AG04450 (cell line): ENCODE data around the gene RWDD1. TPM values are rescaled to one million over a fixed set of nuclear protein-coding genes. Genes with fewer than 3 reads are reported as not detected.
A peak's percentile ranks its signal among the peaks of the same experiment; 100 is the strongest.

Experiments
- CTCF ChIA-PET: fragments of 300-600, 350-600 bp; formaldehyde crosslinking; extraction: SDS; loops from one replicate; lab custom pipeline; 2022; ENCODE audit warnings: antibody characterized with exemption, inconsistent platforms; lab: Charles Lee
- POLR2A ChIA-PET: fragments of 350-600 bp; formaldehyde crosslinking; extraction: SDS; loops from one replicate; lab custom pipeline; 2021; ENCODE audit warnings: antibody characterized with exemption, inconsistent platforms; lab: Yijun Ruan, JAX
- DNase-seq: peaks from one replicate; pipeline ENCODE4 v3.0.0-alpha.2; 2011; ENCODE audit warnings: low read depth, low spot score
- H3K27ac ChIP-seq: one replicate; pipeline ENCODE4 v1.5.1; 2012; ENCODE audit warnings: low read depth, low read length, control low read depth
- H3K27me3 ChIP-seq: one replicate; pipeline ENCODE4 v1.6.0; 2012; ENCODE audit warnings: low read length; ENCODE audit not compliant: control insufficient read depth, insufficient read depth
- H3K4me3 ChIP-seq: 2 replicates; pipeline ENCODE4 v1.5.1; 2011; ENCODE audit warnings: mild to moderate bottlenecking, low read depth, low read length, control low read depth
- H3K9me3 ChIP-seq: 2 replicates; pipeline ENCODE4 v1.5.1; 2012; ENCODE audit warnings: low read length; ENCODE audit not compliant: control insufficient read depth, insufficient read depth
- polyA minus RNA-seq: library from RNA; depleted of rRNA, polyadenylated mRNA; stranded (reverse); fragments of >200 nt; gene quantifications from 2 replicates; pipeline ENCODE4 v1.2.3, GENCODE V29; 2011; rRNA and poly(A)+ RNA removed
- polyA plus RNA-seq: library from polyadenylated mRNA; depleted of rRNA; stranded (reverse); fragments of >200 nt; gene quantifications from 2 replicates; pipeline ENCODE4 v1.2.3, GENCODE V29; 2011; rRNA removed
- TF ChIP-seq, protein P1 (sequence below): IDR thresholded peaks from 2 replicates; pipeline ENCODE4 v1.5.1; 2011; ENCODE audit warnings: low read depth, low read length, control low read depth, inconsistent platforms

RWDD1 gene, protein sequence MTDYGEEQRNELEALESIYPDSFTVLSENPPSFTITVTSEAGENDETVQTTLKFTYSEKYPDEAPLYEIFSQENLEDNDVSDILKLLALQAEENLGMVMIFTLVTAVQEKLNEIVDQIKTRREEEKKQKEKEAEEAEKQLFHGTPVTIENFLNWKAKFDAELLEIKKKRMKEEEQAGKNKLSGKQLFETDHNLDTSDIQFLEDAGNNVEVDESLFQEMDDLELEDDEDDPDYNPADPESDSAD
- 43.0 and 56.9 TPM in 2 replicates for polyA plus RNA-seq
- 10.0 and 12.9 TPM in 2 replicates for polyA minus RNA-seq

- TF ChIP-seq, protein P1, sequence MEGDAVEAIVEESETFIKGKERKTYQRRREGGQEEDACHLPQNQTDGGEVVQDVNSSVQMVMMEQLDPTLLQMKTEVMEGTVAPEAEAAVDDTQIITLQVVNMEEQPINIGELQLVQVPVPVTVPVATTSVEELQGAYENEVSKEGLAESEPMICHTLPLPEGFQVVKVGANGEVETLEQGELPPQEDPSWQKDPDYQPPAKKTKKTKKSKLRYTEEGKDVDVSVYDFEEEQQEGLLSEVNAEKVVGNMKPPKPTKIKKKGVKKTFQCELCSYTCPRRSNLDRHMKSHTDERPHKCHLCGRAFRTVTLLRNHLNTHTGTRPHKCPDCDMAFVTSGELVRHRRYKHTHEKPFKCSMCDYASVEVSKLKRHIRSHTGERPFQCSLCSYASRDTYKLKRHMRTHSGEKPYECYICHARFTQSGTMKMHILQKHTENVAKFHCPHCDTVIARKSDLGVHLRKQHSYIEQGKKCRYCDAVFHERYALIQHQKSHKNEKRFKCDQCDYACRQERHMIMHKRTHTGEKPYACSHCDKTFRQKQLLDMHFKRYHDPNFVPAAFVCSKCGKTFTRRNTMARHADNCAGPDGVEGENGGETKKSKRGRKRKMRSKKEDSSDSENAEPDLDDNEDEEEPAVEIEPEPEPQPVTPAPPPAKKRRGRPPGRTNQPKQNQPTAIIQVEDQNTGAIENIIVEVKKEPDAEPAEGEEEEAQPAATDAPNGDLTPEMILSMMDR, result 0 out of 2 replicates have a peak, but pooled peaks have one; percentile 3
- H3K27me3 ChIP-seq, result no peaks in the 10 kb centered on the region
- H3K27ac ChIP-seq, result peak within 1 kb of the TSS; percentile 79
- peak within 1 kb of the TSS; percentile 95 for H3K4me3 ChIP-seq
- ChIA-PET POLR2A (interaction anchor here (0.6 to 1.9 kb wide), 10 partner anchors 13 to 501 kb away, joined by 3 to 4 read pairs (median 3); partner anchors contain the start of gene CALHM5), CTCF (interaction anchor here (0.9 to 5.6 kb wide), 12 partner anchors 8 to 353 kb away, joined by 3 to 44 read pairs (median 4); partner anchors contain the start of genes CALHM4 and CALHM5)
- no peaks in the 10 kb centered on the region for H3K9me3 ChIP-seq
- DNase-seq, result peak; percentile 99
Observed at GRCh38 chr6:116570856-116571682, at the start of gene RWDD1. TSS of gene RWDD1 (plus strand) at chr6:116571504. CDS start at chr6:116571583, 79 bp downstream.

GRCh38 chr6:116522896-116523295 lies 48.4 kb upstream of the RWDD1 start:
- CTCF ChIA-PET, result interaction anchor here (1.0 to 2.6 kb wide), 5 partner anchors 10 to 255 kb away, joined by 4 to 17 read pairs (median 6); partner anchors contain the start of gene CALHM5
- no peak for DNase-seq
- TF ChIP-seq, protein P1, result no peak
- no peaks in the 10 kb centered on the region for H3K27me3 ChIP-seq
- no peak overlapping the region for H3K27ac ChIP-seq
- POLR2A ChIA-PET, result no interaction called here
- no peak overlapping the region for H3K4me3 ChIP-seq
- no peaks in the 10 kb centered on the region for H3K9me3 ChIP-seq

- Histone ChIP-seq H3K27me3 (no peaks in the 10 kb centered on the region), H3K27ac (no peak overlapping the region), H3K9me3 (no peaks in the 10 kb centered on the region), H3K4me3 (no peak overlapping the region)
- POLR2A ChIA-PET, result no interaction called here
- no peak for DNase-seq
- CTCF ChIA-PET, result interaction anchor here (1.4 to 1.5 kb wide), 2 partner anchors 9 to 13 kb away, joined by 3 to 4 read pairs; no protein-coding TSS in a partner anchor
- TF ChIP-seq, protein P1, result no peak
Observed at GRCh38 chr6:116524236-116524635, 47.1 kb upstream of the RWDD1 start.

- no peak overlapping the region for H3K27ac ChIP-seq
- no peak overlapping the region for H3K4me3 ChIP-seq
- CTCF ChIA-PET, result interaction anchor here (1.2 to 2.2 kb wide), 2 partner anchors 16 to 240 kb away, joined by 5 to 6 read pairs; partner anchors contain the start of gene CALHM5
- no peaks in the 10 kb centered on the region for H3K27me3 ChIP-seq
- POLR2A ChIA-PET, result no interaction called here
- TF ChIP-seq, protein P1, result no peak
- DNase-seq, result no peak
- H3K9me3 ChIP-seq, result no peaks in the 10 kb centered on the region
Observed at GRCh38 chr6:116528133-116528532, 43.2 kb upstream of the RWDD1 start.
